ENCODE data around the gene KRTAP9-3.
"Not testable (repeated sequence)": the region's sequence is repeated elsewhere in the genome, so short reads cannot be mapped to it uniquely, and the experiment has no call there.

Gene KRTAP9-3, protein sequence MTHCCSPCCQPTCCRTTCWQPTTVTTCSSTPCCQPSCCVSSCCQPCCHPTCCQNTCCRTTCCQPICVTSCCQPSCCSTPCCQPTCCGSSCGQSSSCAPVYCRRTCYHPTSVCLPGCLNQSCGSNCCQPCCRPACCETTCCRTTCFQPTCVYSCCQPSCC

DNA sequence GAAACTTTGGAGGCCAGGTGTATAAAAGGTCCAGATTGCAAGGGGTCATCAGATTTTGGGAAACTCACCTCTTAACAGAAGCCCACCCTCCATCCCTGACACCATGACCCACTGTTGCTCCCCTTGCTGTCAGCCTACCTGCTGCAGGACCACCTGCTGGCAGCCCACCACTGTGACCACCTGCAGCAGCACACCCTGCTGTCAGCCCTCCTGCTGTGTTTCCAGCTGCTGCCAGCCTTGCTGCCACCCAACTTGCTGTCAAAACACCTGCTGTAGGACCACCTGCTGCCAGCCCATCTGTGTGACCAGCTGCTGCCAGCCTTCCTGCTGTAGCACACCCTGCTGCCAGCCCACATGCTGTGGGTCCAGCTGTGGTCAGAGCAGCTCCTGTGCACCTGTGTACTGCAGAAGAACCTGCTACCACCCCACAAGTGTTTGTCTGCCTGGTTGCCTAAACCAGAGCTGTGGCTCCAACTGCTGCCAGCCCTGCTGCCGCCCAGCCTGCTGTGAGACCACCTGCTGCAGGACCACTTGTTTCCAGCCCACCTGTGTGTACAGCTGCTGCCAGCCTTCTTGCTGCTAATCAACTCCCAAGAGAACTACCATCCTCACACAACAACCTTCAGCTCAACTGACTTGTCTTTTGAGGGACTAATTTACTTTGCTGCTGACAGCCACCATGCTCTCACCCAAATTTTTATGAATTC lies at the start of gene KRTAP9-3:
KRTAP9-3 (plus strand) TSS at position 51 of the 707 bp plus-strand sequence; CDS start at position 104, 53 bp downstream.
- in situ Hi-C loops (cut with HindIII; ENCODE audit: low sequenced_read_pairs), result not testable (repeated sequence)

DNA sequence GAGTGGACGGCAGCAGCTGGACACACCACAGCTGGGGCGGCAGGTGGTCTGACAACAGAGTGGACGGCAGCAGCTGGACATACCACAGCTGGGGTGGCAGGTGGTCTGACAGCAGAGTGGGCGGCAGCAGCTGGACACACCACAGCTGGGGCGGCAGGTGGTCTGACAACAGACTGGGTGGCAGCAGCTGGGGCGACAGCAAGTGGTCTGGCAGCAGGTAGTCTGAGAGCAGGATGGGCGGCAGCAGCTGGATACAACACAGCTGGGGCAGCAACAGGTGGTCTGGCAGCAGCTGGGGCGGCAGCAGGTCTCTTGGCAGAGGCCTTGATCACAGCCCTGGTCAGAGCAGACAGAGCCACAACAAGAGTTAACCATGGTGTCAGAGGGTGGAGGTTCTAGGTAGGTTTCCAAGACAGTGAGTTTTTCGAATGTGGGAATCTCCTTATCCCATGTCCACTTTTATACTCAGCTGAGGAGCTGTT lies 47.7 kb upstream of the KRTAP9-3 start, which contains the start of gene KRTAP4-1:
KRTAP4-1 (minus strand) TSS at position 432 of the 482 bp plus-strand sequence; CDS start at position 375, 57 bp downstream.
- in situ Hi-C loops (cut with HindIII; ENCODE audit: low sequenced_read_pairs), result no loop called here

DNA sequence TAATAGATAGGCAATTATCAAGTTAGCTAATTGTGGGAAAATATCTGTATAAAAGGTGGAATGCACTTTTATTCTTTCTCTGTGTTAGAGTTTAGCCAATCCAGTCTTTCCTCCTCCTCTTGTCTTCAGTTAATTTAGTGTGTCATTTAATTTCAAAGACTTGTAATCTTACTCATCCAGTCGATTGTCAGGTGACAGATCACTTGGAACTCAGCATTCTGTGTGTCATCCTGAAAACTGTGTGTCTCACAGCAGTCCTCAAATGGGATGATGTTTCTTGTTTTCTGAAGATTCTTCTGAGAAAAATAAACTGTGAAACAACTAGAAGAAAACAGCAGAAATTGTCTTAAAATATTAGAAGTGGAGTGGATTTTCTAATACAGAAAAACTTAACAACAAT lies 47.2 kb upstream of the KRTAP9-3 start:
- in situ Hi-C loops (cut with HindIII; ENCODE audit: low sequenced_read_pairs), result no loop called here

DNA sequence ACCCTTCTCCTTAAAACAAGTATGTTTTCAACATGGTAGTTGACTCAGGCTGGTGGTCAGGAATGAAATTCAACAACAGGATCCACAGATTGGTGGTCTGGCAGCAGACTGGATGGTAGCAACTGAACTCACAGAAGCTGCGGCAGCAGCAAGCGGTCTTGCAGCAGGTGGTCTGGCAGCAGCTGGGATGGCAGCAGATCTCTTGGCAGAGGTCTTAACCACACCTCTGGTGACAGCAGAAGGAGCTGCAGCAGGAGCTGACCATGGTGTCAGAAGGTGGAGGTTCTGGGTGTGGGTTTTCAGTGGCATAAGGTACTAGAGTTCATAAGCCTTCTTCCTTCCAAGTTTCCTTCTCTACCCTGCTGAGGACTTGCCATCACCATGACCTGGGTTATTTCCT lies 45.4 kb upstream of the KRTAP9-3 start:
- in situ Hi-C loops (cut with HindIII; ENCODE audit: low sequenced_read_pairs), result no loop called here

DNA sequence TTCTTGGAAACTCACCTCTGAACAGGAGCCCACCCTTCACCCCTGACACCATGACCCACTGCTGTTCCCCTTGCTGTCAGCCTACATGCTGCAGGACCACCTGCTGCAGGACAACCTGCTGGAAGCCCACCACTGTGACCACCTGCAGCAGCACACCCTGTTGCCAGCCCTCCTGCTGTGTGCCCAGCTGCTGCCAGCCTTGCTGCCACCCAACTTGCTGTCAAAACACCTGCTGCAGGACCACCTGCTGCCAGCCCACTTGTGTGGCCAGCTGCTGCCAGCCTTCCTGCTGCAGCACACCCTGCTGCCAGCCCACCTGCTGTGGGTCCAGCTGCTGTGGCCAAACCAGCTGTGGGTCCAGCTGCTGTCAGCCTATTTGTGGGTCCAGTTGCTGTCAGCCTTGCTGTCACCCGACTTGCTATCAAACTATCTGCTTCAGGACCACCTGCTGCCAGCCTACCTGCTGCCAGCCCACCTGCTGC lies 42.4 kb upstream of the KRTAP9-3 start, which contains the start of gene KRTAP9-1:
KRTAP9-1 (plus strand) TSS at position 51 of the 482 bp plus-strand sequence; CDS start at position 51, 0 bp downstream.
- in situ Hi-C loops (cut with HindIII; ENCODE audit: low sequenced_read_pairs), result not testable (repeated sequence)

DNA sequence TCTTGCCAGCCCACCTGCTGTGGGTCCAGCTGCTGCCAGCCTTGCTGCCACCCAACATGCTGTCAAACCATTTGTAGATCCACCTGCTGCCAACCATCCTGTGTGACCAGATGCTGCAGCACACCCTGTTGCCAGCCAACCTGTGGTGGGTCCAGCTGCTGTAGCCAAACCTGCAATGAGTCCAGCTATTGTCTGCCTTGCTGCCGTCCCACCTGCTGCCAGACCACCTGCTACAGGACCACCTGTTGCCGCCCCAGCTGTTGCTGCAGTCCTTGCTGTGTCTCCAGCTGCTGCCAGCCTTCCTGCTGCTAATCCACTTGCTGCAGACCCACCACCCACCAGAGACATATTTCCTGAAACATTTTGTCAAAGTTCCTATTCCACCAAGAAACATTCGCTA lies 41.9 kb upstream of the KRTAP9-3 start:
- in situ Hi-C loops (cut with HindIII; ENCODE audit: low sequenced_read_pairs), result no loop called here

DNA sequence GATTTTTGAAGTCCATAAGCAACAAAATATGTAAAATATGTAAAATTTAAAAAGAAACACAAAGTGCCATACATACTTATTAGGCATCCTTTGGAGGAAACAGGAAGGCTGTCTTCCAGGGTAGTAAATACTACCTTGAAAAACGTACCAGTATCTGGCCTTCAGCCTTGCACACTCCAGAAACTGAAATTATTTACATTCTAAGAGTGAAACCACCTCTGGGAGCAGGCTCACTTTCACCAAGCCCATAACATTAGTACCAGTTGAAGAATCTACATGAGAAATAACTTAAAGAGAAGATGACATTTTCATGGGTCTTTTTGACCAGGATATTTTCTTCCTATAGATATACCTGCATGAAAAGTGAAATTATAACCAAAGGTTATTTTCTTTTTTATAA lies 36.2 kb upstream of the KRTAP9-3 start:
- in situ Hi-C loops (cut with HindIII; ENCODE audit: low sequenced_read_pairs), result no loop called here

DNA sequence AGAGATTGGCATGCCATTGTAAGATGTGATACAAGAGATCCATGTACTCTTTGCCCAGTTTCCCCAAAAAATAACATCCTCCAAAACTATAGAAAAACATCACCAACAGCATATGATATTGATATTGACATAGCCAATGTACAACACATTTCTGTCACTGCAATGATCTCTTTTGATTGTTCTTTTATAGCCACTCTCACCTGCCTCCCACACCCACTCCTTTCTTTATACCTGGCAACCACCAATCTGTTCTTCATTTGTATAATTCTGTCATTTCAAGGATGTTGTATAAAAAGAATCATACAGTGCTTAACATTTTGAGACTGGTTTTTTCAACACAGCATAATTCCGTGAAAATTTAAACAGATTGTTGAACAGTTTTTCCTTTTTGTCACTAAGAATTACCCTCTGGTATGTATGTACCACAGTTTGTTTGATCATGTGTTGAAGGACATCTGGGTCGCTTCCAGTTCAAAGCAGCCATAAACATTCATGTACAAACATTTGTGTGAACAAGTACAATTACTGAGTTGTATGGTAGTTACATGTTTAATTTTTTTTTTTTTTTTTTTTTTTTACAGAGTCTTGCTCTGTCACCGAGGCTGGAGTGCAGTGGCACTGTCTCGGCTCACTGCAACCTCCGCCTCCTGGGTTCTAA lies 32.7 kb upstream of the KRTAP9-3 start:
- in situ Hi-C loops (cut with HindIII; ENCODE audit: low sequenced_read_pairs), result no loop called here

DNA sequence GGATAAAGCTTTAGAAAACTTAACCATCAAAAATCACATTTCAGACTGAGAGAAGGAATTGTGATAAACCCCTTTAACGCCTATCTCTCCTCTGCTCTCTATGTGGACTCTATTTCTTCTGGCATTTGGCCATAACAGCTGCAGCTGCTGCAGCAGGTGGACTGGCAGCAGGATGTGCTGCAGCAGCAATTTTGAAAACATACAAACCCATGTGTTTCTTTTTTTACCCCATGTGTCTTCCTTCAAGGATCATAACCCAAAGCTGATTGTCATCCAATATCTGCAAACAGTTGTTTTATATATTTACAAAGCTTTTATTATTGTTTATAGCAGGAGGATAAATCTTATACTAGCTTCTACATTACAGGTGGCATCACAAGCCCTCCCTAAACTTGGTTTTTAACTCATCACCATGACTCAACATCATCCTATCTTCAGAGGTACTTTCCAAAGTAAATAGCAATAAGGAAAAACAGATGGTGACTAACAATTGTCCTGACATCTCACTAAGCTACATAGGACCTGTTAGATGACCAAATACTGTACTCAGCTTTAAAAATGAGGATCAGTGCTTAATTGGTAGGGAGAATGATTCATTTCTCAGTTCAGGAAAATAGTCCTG lies 20.3 kb upstream of the KRTAP9-3 start:
- in situ Hi-C loops (cut with HindIII; ENCODE audit: low sequenced_read_pairs), result no loop called here

DNA sequence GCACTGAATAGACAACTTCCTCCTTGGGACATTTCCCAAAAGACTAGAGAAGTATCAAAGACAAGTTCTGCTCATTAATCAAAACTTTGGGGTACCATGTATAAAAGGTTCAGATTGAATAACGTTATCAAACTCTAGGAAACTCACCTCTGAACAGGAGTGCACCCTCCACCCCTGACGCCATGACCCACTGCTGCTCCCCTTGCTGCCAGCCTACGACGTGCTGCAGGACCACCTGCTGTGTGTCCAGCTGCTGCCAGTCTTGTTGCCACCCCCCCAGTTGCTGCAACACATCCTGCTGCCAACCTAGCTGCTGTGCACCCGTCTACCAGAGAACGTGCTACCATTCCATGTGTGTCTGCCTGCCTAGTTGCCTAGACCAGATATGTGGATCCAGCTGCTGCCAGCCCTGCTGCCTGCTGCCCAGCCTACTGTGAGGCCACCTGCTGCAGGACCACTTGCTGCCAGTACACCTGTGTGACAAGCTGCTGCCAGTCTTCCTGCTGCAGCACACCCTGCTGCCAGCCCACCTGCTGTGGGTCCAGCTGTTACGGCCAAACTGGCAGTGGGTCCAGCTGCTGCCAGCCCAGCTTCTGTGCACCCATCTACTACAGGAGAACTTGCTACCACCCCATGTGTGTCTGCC lies 19.6 kb upstream of the KRTAP9-3 start:
- in situ Hi-C loops (cut with HindIII; ENCODE audit: low sequenced_read_pairs), result no loop called here

DNA sequence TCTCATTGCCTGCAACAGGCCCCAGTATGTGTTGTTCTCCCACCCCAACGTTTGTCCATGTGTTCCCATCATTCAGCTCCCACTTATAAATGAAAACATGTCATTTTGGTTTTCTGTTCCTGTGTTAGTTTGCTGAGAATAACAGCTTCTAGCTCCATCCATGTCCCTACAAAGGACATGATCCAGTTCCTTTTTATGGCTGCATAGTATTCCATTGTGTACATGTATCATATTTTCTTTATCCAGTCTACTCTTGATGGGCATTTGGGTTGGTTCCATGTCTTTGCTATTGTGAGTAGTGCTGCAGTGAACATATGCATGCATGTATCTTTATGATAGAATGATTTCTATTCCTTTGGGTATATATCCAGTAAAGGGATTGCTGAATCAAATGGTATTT lies 16.6 kb upstream of the KRTAP9-3 start:
- in situ Hi-C loops (cut with HindIII; ENCODE audit: low sequenced_read_pairs), result no loop called here

DNA sequence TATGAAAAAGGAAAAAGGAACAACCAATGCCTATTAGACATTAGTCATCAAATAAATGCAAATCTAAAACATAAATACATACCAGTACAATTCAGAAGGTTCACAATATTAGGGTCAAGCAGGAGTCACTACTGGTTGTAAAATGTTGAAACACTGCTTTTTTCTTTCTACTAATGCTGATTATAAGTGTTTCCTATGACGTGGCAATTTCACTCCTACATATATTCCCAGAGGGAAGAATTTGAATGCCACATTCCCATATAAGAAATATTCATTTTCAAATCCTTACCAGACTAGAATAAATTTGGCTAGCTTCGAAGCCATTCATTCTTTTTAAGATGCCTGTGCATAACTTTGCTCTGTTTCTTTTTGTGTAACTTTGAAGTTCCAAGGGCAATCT lies 8.4 kb upstream of the KRTAP9-3 start:
- in situ Hi-C loops (cut with HindIII; ENCODE audit: low sequenced_read_pairs), result no loop called here

DNA sequence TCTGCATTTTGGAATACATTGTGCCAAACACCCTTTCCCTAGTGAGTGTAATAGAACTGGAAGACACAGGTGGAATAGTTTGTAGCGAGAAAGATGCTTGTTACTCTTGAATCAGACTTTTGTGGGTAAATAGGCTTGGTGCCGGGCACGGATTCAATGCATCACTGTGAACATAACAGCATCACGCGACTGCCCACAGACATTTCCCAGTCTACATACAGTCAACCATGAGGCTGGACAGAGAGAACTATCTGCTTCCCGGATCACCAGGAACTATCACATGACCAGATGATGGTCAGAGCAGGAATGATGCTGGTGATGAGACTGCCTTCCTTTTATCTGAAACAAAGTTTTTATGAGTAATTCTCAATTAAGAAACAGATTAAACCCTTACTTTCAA lies 6.2 kb upstream of the KRTAP9-3 start:
- in situ Hi-C loops (cut with HindIII; ENCODE audit: low sequenced_read_pairs), result no loop called here

DNA sequence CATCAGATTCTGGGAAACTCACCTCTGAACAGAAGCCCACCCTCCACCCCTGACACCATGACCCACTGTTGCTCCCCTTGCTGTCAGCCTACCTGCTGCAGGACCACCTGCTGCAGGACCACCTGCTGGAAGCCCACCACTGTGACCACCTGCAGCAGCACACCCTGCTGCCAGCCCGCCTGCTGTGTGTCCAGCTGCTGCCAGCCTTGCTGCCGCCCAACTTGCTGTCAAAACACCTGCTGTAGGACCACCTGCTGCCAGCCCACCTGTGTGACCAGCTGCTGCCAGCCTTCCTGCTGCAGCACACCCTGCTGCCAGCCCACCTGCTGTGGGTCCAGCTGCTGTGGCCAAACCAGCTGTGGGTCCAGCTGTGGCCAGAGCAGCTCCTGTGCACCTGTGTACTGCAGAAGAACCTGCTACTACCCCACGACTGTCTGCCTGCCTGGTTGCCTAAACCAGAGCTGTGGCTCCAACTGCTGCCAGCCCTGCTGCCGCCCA lies 5.6 kb upstream of the KRTAP9-3 start, which contains the start of gene KRTAP9-2:
KRTAP9-2 (plus strand) TSS at position 51 of the 498 bp plus-strand sequence; CDS start at position 58, 7 bp downstream.
- in situ Hi-C loops (cut with HindIII; ENCODE audit: low sequenced_read_pairs), result not testable (repeated sequence)

DNA sequence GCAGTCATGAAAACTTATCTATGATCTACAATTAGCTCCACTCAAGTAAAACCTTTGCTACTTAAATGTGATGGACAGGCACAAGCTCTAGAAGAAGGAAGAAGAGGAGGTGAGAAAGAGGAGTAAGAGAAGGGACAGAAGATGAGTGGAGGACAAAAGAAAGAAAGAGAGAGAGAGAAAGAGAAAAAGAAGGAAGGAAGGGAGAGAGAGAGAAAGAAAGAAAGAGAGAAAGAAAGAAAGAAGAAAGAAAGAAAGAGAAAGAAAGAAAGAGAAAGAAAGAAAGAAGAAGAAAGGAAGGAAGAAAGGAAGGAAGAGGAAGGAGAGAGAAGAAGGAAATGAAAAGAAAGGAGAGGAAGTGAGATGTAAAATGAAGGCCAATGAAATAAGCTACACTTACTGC lies 2.2 kb upstream of the KRTAP9-3 start:
- in situ Hi-C loops (cut with HindIII; ENCODE audit: low sequenced_read_pairs), result no loop called here

DNA sequence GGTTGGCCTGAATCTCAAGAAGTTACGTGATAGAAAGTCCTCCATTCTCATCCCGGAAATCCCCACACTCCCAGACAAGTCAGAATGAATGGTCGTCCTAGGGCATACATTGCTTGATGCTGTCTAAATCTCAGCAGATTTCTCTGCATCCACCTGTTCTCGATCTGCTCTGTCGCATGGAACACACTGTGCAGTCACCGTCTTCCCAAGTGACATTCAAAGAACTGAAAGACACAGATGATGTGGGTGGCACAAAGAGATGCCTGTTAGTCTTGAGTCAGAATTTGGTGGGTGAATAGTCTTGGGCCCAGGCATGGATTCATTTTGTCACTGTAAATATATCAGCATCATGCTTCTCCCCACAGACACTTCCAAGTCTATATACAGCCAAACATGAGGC lies 518 bp upstream of the KRTAP9-3 start:
- in situ Hi-C loops (cut with HindIII; ENCODE audit: low sequenced_read_pairs), result no loop called here

DNA sequence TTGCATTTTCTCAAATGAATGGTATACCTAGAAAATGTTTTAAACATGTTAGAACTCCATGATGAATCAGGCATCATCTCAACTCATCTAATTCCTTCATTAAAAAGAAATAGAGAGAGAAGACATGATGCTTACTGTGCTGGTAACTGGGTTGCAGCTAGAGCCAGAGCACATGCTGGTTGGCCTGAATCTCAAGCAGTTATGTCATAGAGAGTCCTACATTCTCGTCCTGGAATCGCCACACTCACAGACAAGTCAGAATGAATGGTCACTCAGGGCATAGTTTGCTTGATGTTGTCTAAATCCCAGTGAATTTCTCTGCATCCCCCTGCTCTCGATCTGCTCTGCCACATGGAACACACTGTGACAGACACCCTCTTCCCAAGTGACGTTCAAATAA lies 4.9 kb downstream of the KRTAP9-3 start:
- in situ Hi-C loops (cut with HindIII; ENCODE audit: low sequenced_read_pairs), result not testable (repeated sequence)

DNA sequence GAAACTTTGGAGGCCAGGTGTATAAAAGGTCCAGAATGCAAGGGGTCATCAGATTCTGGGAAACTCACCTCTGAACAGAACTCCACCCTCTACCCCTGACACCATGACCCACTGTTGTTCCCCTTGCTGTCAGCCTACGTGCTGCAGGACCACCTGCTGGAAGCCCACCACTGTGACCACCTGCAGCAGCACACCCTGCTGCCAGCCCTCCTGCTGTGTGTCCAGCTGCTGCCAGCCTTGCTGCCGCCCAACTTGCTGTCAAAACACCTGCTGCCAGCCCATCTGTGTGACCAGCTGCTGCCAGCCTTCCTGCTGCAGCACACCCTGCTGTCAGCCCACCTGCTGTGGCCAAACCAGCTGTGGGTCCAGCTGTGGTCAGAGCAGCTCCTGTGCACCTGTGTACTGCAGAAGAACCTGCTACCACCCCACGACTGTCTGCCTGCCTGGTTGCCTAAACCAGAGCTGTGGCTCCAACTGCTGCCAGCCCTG lies 5.7 kb downstream of the KRTAP9-3 start, which contains the start of gene KRTAP9-8:
KRTAP9-8 (plus strand) TSS at position 51 of the 489 bp plus-strand sequence; CDS start at position 104, 53 bp downstream.
- in situ Hi-C loops (cut with HindIII; ENCODE audit: low sequenced_read_pairs), result not testable (repeated sequence)

DNA sequence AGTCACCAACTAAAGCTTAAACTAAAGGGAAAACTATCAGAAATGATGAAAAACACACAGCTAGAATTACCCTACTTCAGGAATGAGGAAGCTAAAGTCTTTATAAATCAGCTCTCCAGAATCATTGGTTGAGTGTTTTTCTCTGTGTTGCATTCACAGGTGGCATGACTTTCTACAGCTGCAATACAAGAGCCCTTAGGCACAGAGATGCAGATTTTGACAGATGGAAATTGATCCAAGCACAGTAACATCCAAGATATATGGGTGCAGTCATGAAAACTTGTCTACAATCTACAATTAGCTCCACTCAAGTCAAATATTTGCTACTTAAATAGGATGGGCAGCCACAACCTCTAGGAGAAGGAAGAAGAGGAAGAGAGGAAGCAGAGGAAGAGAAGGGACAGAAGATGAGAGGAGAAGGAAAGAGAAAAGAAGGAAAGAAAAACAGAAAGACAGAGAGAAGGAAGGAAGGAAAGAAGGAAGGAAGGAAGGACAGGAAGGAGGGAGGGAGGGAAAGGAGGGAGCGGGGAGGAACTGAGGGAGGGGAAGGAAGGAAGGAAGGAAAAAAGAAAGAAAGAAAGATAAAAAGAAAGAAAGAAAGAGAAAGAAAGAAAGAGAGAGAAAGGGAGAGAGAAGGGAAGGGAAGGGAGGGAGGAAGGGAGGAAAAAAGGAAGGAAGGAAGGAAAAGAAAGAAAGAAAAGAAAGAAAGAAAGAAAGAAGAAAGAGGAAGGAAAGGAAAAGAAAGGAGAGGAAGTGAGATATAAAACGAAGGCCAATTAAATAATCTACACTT lies 14.9 kb downstream of the KRTAP9-3 start:
- in situ Hi-C loops (cut with HindIII; ENCODE audit: low sequenced_read_pairs), result not testable (repeated sequence)

Data from DLD1 (cell line).